K562 (cell line): ENCODE results near the gene INHBC. TPM values are rescaled to one million over a fixed set of nuclear protein-coding genes. Genes with fewer than 3 reads are reported as not detected.

Source experiments
- ARHGAP35 ChIP-seq: fragments of 450-650 bp; IDR thresholded peaks from 2 replicates; pipeline ENCODE4 v1.6.1; 2018; ENCODE audit not compliant: partially characterized antibody
- BRCA1 ChIP-seq, 2 experiments: fragments of 450-650 bp in 1 of 2; sonication (generic) in 1 of 2; formaldehyde crosslinking in 1 of 2; IDR thresholded peaks; 2 replicates each; pipeline versions ENCODE4 v1.5.0 to v1.6.1; 2017 to 2020; ENCODE audit warnings: mild to moderate bottlenecking in 1 of 2, missing genetic modification reagents in 1 of 2
- COPS2 ChIP-seq: fragments of 450-650 bp; conservative IDR thresholded peaks from 2 replicates; pipeline ENCODE4 v1.6.1; 2016; ENCODE audit warnings: mild to moderate bottlenecking, moderate library complexity
- DDX20 ChIP-seq: fragments of 450-650 bp; IDR thresholded peaks from 2 replicates; pipeline ENCODE4 v1.6.1; 2016; ENCODE audit warnings: missing genetic modification characterization, low read depth, mild to moderate bottlenecking, missing compliant biosample characterization, moderate library complexity
- DIDO1 ChIP-seq: fragments of 450-650 bp; IDR thresholded peaks from 2 replicates; pipeline ENCODE4 v1.6.1; 2016; ENCODE audit warnings: low read depth, missing biosample characterization, missing genetic modification characterization
- HOXB6 ChIP-seq: fragments of 250-450 bp; sonication (Bioruptor Pico); IDR thresholded peaks from 2 replicates; pipeline ENCODE4 v1.5.1; 2022; ENCODE audit warnings: mild to moderate bottlenecking, borderline replicate concordance
- LCOR ChIP-seq: sonication (generic); formaldehyde crosslinking; IDR thresholded peaks from 2 replicates; pipeline ENCODE4 v1.8.0; 2022; ENCODE audit warnings: mild to moderate bottlenecking, missing genetic modification reagents
- OTX1 ChIP-seq: fragments of 450-650 bp; formaldehyde crosslinking; IDR thresholded peaks from 2 replicates; pipeline ENCODE4 v1.4.0; 2022; ENCODE audit warnings: mild to moderate bottlenecking
- SNIP1 ChIP-seq: fragments of 450-650 bp; IDR thresholded peaks from 2 replicates; pipeline ENCODE4 v1.7.1; 2017; ENCODE audit warnings: low read depth, mild to moderate bottlenecking
- SOX6 ChIP-seq: fragments of 450-650 bp; IDR thresholded peaks from 2 replicates; pipeline ENCODE4 v1.6.1; 2014; ENCODE audit warnings: mild to moderate bottlenecking
- THRAP3 ChIP-seq: fragments of 450-650 bp; IDR thresholded peaks from 2 replicates; pipeline ENCODE4 v1.6.1; 2016; ENCODE audit warnings: mild to moderate bottlenecking, inconsistent platforms, borderline replicate concordance
- TOE1 ChIP-seq, 2 experiments: fragments of 450-650 bp in 1 of 2; sonication (generic) in 1 of 2; formaldehyde crosslinking in 1 of 2; IDR thresholded peaks; 2 replicates each; pipeline versions ENCODE4 v1.7.1 to v1.8.0; 2016 to 2022; ENCODE audit warnings: borderline replicate concordance in 2 of 2, mild to moderate bottlenecking in 2 of 2, antibody characterized with exemption in 1 of 2, inconsistent platforms in 1 of 2, low read depth in 1 of 2, missing genetic modification reagents in 1 of 2, moderate library complexity in 1 of 2
- U2AF1 ChIP-seq: fragments of 200-400 bp; formaldehyde crosslinking; optimal IDR thresholded peaks from 2 replicates; pipeline ENCODE3; 2017; ENCODE audit warnings: mild to moderate bottlenecking, low read depth, low read length, moderate library complexity
- U2AF2 ChIP-seq: fragments of 200-400 bp; formaldehyde crosslinking; optimal IDR thresholded peaks from 2 replicates; pipeline ENCODE3; 2017; ENCODE audit warnings: low read depth, mild to moderate bottlenecking, low read length
- ZFP36 ChIP-seq: fragments of 150-350 bp; IDR thresholded peaks from 2 replicates; pipeline ENCODE4 v1.6.1; 2018; ENCODE audit warnings: low read length, low read depth; ENCODE audit not compliant: partially characterized antibody
- ZNF124 ChIP-seq: sonication (generic); formaldehyde crosslinking; IDR thresholded peaks from 2 replicates; pipeline ENCODE4 v1.8.1; 2022; ENCODE audit warnings: missing genetic modification reagents
- ZNF354B ChIP-seq: fragments of 250-450 bp; sonication (Bioruptor Pico); IDR thresholded peaks from 2 replicates; pipeline ENCODE4 v1.4.0; 2020
- ZNF444 ChIP-seq: fragments of 250-450 bp; sonication (Bioruptor Pico); IDR thresholded peaks from 2 replicates; pipeline ENCODE4 v1.4.0; 2020; ENCODE audit warnings: mild to moderate bottlenecking, moderate library complexity
- ZNF830 ChIP-seq: fragments of 250-450 bp; sonication (Bioruptor Pico); IDR thresholded peaks from 2 replicates; pipeline ENCODE4 v1.5.0; 2021; ENCODE audit warnings: mild to moderate bottlenecking
- ZSCAN32 ChIP-seq: fragments of 450-650 bp; formaldehyde crosslinking; IDR thresholded peaks from 2 replicates; pipeline ENCODE4 v1.4.0; 2020; ENCODE audit warnings: mild to moderate bottlenecking, moderate library complexity
- polyA plus RNA-seq, 8 experiments: library from polyadenylated mRNA; depleted of rRNA in 4 of 8; stranded (reverse) in 5 of 8; unstranded in 3 of 8; fragments of >200 nt; fragmentation: Nextera tagmentation in 2 of 8; fragmentation: Illumina TruSeq in 1 of 8; extraction: Ambion mirVana in 2 of 8; extraction: Trizol in 1 of 8; gene quantifications; 2 replicates each; pipeline versions ENCODE4 v1.2.1 to v1.2.3, GENCODE V29; 2011 to 2014; ENCODE audit warnings: inconsistent platforms in 1 of 8, missing spikeins in 1 of 8
- total RNA-seq, 7 experiments: library from RNA; depleted of rRNA in 6 of 7; stranded (reverse); fragments of >200 nt in 6 of 7; fragmentation: Illumina TruSeq in 2 of 7; extraction: Trizol in 2 of 7; gene quantifications; 2 replicates each; pipeline versions ENCODE4 v1.2.1 to v1.2.3, GENCODE V29; 2011 to 2021; ENCODE audit warnings: low replicate concordance in 1 of 7
- TF ChIP-seq, protein P1 (sequence below): fragments of 450-650 bp; IDR thresholded peaks from 2 replicates; pipeline ENCODE4 v1.6.1; 2016; ENCODE audit warnings: missing biosample characterization, missing genetic modification characterization
- TF ChIP-seq, protein P2 (sequence below): sonication (generic); formaldehyde crosslinking; IDR thresholded peaks from 2 replicates; pipeline ENCODE4 v1.8.1; 2023; ENCODE audit warnings: mild to moderate bottlenecking, missing genetic modification reagents, moderate library complexity
- TF ChIP-seq, protein P3 (sequence below): IDR thresholded peaks from 2 replicates; pipeline ENCODE4 v1.6.1; 2011; ENCODE audit not compliant: insufficient read length; ENCODE audit errors: extremely low read depth
- TF ChIP-seq, protein P4 (sequence below): fragments of 450-650 bp; formaldehyde crosslinking; conservative IDR thresholded peaks from 2 replicates; pipeline ENCODE4 v1.4.0; 2022; ENCODE audit warnings: mild to moderate bottlenecking, missing genetic modification characterization

The INHBC gene
- total and polyA plus RNA-seq, 9 of the 15 experiments (the other 6 are each of a cell fraction or from before 2014, with no cell fraction given), result 0.07 to 0.24 (median 0.15) TPM; not detected in 4

DNA sequence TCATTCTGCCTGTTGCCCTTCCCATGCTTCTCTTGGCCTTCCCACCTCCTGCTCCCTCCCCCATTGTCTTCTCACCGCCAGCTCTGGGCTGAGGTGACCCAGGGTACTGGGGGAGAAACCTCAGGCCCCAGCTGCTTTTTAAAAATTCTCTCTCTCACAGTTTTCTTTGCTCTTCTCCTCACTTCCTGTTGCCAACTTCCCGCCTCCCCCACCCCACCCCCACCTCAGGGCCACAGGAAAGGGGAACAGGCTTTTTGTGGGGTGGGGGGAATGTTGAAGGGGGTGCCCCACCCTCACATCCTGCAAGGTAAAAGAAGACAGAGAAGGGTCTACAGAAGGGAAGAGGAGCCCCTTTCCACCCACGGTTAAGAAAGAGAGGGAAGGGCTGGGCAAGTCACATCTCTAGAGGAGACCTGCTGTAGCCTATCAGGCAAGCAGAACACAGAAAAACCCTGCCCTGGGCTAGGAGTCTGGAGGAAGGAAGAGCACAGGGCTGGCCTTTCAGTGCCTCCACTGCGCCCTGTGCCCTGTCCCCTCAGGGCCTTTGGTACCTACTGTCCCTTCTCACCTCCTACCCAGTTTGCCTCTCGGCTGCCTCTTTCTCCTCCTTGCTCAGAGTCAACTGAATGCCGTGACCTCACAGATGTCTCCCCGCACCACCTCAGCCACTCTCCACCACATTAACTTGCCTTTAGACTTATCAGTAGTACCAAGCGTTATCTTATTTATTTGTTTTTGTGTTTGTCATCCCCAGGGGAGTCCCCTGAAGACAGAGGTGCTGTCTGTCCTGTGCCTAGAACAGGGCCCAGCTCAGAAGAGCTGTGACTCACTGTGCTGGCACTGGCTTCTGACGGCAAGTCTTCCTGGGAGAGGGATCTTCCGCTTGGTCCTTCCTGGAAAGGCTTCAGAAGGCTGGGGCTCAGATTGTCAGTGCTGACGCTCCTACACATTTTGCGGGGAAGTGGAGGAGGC lies 43.4 kb downstream of the INHBC start (continued):
- TF ChIP-seq, protein P1, sequence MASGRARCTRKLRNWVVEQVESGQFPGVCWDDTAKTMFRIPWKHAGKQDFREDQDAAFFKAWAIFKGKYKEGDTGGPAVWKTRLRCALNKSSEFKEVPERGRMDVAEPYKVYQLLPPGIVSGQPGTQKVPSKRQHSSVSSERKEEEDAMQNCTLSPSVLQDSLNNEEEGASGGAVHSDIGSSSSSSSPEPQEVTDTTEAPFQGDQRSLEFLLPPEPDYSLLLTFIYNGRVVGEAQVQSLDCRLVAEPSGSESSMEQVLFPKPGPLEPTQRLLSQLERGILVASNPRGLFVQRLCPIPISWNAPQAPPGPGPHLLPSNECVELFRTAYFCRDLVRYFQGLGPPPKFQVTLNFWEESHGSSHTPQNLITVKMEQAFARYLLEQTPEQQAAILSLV (tag), result no peak
- TF ChIP-seq ZFP36 (no peak), DDX20 (no peak), ZSCAN32 (CRISPR knock-in tag) (no peak), ZNF354B (CRISPR knock-in tag) (no peak), HOXB6 (CRISPR knock-in tag) (no peak), THRAP3 (no peak), U2AF2 (no peak), ARHGAP35 (no peak), SOX6 (0 out of 2 replicates have a peak, but pooled peaks have one; percentile 9), COPS2 (no peak), OTX1 (CRISPR knock-in tag) (no peak), LCOR (no peak), SNIP1 (no peak), U2AF1 (no peak), TOE1 (IDR thresholded peaks at IDR 0.05; ENCODE audit: borderline replicate concordance) (no peak), TOE1 (CRISPR knock-in tag; IDR thresholded peaks at IDR 0.05; ENCODE audit: borderline replicate concordance, low read depth) (no peak), ZNF830 (CRISPR knock-in tag) (no peak), ZNF124 (CRISPR knock-in tag) (no peak), DIDO1 (tag) (no peak), ZNF444 (no peak), BRCA1 (IDR thresholded peaks at IDR 0.05) (no peak), BRCA1 (CRISPR knock-in tag; IDR thresholded peaks at IDR 0.05) (no peak)
- TF ChIP-seq, protein P2, sequence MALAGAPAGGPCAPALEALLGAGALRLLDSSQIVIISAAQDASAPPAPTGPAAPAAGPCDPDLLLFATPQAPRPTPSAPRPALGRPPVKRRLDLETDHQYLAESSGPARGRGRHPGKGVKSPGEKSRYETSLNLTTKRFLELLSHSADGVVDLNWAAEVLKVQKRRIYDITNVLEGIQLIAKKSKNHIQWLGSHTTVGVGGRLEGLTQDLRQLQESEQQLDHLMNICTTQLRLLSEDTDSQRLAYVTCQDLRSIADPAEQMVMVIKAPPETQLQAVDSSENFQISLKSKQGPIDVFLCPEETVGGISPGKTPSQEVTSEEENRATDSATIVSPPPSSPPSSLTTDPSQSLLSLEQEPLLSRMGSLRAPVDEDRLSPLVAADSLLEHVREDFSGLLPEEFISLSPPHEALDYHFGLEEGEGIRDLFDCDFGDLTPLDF (CRISPR knock-in tag), result no peak
- TF ChIP-seq, protein P3, sequence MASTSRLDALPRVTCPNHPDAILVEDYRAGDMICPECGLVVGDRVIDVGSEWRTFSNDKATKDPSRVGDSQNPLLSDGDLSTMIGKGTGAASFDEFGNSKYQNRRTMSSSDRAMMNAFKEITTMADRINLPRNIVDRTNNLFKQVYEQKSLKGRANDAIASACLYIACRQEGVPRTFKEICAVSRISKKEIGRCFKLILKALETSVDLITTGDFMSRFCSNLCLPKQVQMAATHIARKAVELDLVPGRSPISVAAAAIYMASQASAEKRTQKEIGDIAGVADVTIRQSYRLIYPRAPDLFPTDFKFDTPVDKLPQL, result no peak
- TF ChIP-seq, protein P4, sequence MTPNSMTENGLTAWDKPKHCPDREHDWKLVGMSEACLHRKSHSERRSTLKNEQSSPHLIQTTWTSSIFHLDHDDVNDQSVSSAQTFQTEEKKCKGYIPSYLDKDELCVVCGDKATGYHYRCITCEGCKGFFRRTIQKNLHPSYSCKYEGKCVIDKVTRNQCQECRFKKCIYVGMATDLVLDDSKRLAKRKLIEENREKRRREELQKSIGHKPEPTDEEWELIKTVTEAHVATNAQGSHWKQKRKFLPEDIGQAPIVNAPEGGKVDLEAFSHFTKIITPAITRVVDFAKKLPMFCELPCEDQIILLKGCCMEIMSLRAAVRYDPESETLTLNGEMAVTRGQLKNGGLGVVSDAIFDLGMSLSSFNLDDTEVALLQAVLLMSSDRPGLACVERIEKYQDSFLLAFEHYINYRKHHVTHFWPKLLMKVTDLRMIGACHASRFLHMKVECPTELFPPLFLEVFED (CRISPR knock-in tag), result peak; percentile 66; the same call in 1 of the 2 replicates
